GM18508 (cell line): ENCODE results near the gene ATP13A3.

Experiments used
- ATAC-seq: cut with Tn5 transposase; IDR thresholded peaks from one replicate; pipeline ENCODE4 v1.9.1; 2021; ENCODE audit warnings: moderate number of reproducible peaks; ENCODE audit not compliant: insufficient read depth, unreplicated experiment

Gene ATP13A3

GRCh38 chr3:194449913-194450312 lies 36.9 kb downstream of the ATP13A3 start:
- no peak for ATAC-seq

- no peak for ATAC-seq
These were observed 39.1 kb downstream of the ATP13A3 start for GRCh38 chr3:194447657-194448056.

GRCh38 chr3:194447161-194447560 lies 39.6 kb downstream of the ATP13A3 start:
- no peak for ATAC-seq

GRCh38 chr3:194446754-194447153 lies 40.0 kb downstream of the ATP13A3 start:
- no peak for ATAC-seq

GRCh38 chr3:194446172-194446571 lies 40.6 kb downstream of the ATP13A3 start:
- ATAC-seq: no peak

- ATAC-seq: no peak
These were observed 42.9 kb downstream of the ATP13A3 start for GRCh38 chr3:194443901-194444300.

GRCh38 chr3:194440756-194441155 lies 46.0 kb downstream of the ATP13A3 start:
- no peak for ATAC-seq

- no peak for ATAC-seq
These were observed 46.8 kb downstream of the ATP13A3 start for GRCh38 chr3:194439881-194440550.

GRCh38 chr3:194434503-194434902 lies 52.3 kb downstream of the ATP13A3 start:
- ATAC-seq: no peak

GRCh38 chr3:194431554-194431953 lies 55.2 kb downstream of the ATP13A3 start:
- no peak for ATAC-seq

- no peak for ATAC-seq
These were observed 61.4 kb downstream of the ATP13A3 start for GRCh38 chr3:194425399-194425798.

- ATAC-seq: no peak
These were observed 61.8 kb downstream of the ATP13A3 start for GRCh38 chr3:194424953-194425352.

GRCh38 chr3:194424373-194424772 lies 62.4 kb downstream of the ATP13A3 start:
- no peak for ATAC-seq

- no peak for ATAC-seq
These were observed 63.5 kb downstream of the ATP13A3 start for GRCh38 chr3:194423317-194423716.

- no peak for ATAC-seq
These were observed 64.6 kb downstream of the ATP13A3 start for GRCh38 chr3:194422188-194422587.

- ATAC-seq: no peak
These were observed 68.1 kb downstream of the ATP13A3 start for GRCh38 chr3:194418671-194419070.

- ATAC-seq: no peak
These were observed 79.4 kb downstream of the ATP13A3 start for GRCh38 chr3:194407423-194407822.

GRCh38 chr3:194405766-194406165 lies 81.0 kb downstream of the ATP13A3 start:
- ATAC-seq: no peak

- ATAC-seq: no peak
These were observed 82.2 kb downstream of the ATP13A3 start for GRCh38 chr3:194404365-194405140.

GRCh38 chr3:194401868-194402329 lies 84.9 kb downstream of the ATP13A3 start:
- ATAC-seq: no peak

GRCh38 chr3:194401346-194401745 lies 85.5 kb downstream of the ATP13A3 start:
- ATAC-seq: no peak
